IMR-90 (cell line): ENCODE data around the gene CEP76. TPM values are rescaled to one million over a fixed set of nuclear protein-coding genes. Genes with fewer than 3 reads are reported as not detected.

ENCODE experiments used
- ATAC-seq: fragments of 200-7000 bp; cut with Tn5 transposase; 2 replicates; pipeline ENCODE4 v1.9.1; 2020; ENCODE audit warnings: low read depth, mild to moderate bottlenecking, moderate library complexity
- BruUV-seq: library from RNA; stranded (reverse); fragments of 400-500 nt; replicated peaks from 2 replicates; lab custom pipeline; 2021; lab: Mats Ljungman, UMichigan
- CTCF ChIA-PET: fragments of 300-600 bp; formaldehyde crosslinking; extraction: SDS; loops from one replicate; lab custom pipeline; 2021; ENCODE audit warnings: antibody characterized with exemption; lab: Yijun Ruan, JAX
- POLR2A ChIA-PET: fragments of 300-600 bp; sonication (Branson Sonifier 250); formaldehyde crosslinking; loops from one replicate; lab custom pipeline; 2022; ENCODE audit warnings: antibody characterized with exemption; ENCODE audit not compliant: unreplicated experiment; lab: Charles Lee
- DNase-seq: peaks from one replicate; pipeline ENCODE4 v3.0.0; 2013
- H2AFZ ChIP-seq: replicated peaks from 2 replicates; pipeline ENCODE3; 2013; ENCODE audit warnings: low read length, mild to moderate bottlenecking; ENCODE audit not compliant: poor library complexity
- H2AK5ac ChIP-seq: 2 replicates; pipeline ENCODE4 v1.6.1; 2013; ENCODE audit warnings: low read depth, low read length, inconsistent platforms
- H2AK9ac ChIP-seq: replicated peaks from 2 replicates; pipeline ENCODE3; 2013; ENCODE audit warnings: mild to moderate bottlenecking, low read depth, low read length, moderate library complexity; ENCODE audit not compliant: poor library complexity
- H2BK120ac ChIP-seq: 2 replicates; pipeline ENCODE4 v1.6.1; 2013; ENCODE audit warnings: low read depth, low read length, inconsistent platforms
- H2BK15ac ChIP-seq: 3 replicates; pipeline ENCODE4 v1.6.1; 2013; ENCODE audit warnings: low read depth, low read length, inconsistent platforms
- H2BK20ac ChIP-seq: 2 replicates; pipeline ENCODE4 v1.6.1; 2013; ENCODE audit warnings: low read depth, mild to moderate bottlenecking, inconsistent platforms, low read length, moderate library complexity
- H2BK5ac ChIP-seq: 2 replicates; pipeline ENCODE4 v1.6.1; 2013; ENCODE audit warnings: mild to moderate bottlenecking, low read depth, low read length, inconsistent platforms; ENCODE audit not compliant: poor library complexity, severe bottlenecking
- H3K14ac ChIP-seq: replicated peaks from 2 replicates; pipeline ENCODE4 v1.6.1; 2013; ENCODE audit warnings: low read depth, low read length, inconsistent platforms
- H3K18ac ChIP-seq: 2 replicates; pipeline ENCODE4 v1.6.1; 2013; ENCODE audit warnings: low read depth, low read length, control low read depth
- H3K23ac ChIP-seq: 2 replicates; pipeline ENCODE4 v1.6.1; 2013; ENCODE audit warnings: low read depth, low read length, inconsistent platforms
- H3K27ac ChIP-seq: 2 replicates; pipeline ENCODE4 v1.5.1; 2013; ENCODE audit warnings: mild to moderate bottlenecking, control low read depth, low read length; ENCODE audit not compliant: insufficient read depth
- H3K27me3 ChIP-seq: 2 replicates; pipeline ENCODE4 v1.6.1; 2013; ENCODE audit warnings: low read length; ENCODE audit not compliant: control insufficient read depth, insufficient read depth
- H3K36me3 ChIP-seq: 2 replicates; pipeline ENCODE4 v1.6.1; 2013; ENCODE audit warnings: low read length, mixed read lengths; ENCODE audit not compliant: control insufficient read depth, insufficient read depth
- H3K4ac ChIP-seq: 2 replicates; pipeline ENCODE4 v1.6.1; 2013; ENCODE audit warnings: low read depth, low read length, inconsistent platforms
- H3K4me1 ChIP-seq: 2 replicates; pipeline ENCODE4 v1.6.1; 2013; ENCODE audit warnings: low read length, mixed read lengths; ENCODE audit not compliant: control insufficient read depth, insufficient read depth
- H3K4me2 ChIP-seq: 2 replicates; pipeline ENCODE4 v1.6.1; 2013; ENCODE audit warnings: low read depth, mild to moderate bottlenecking, control low read depth, low read length, moderate library complexity
- H3K4me3 ChIP-seq: 2 replicates; pipeline ENCODE4 v1.5.1; 2013; ENCODE audit warnings: low read depth, mild to moderate bottlenecking, control low read depth, low read length, moderate library complexity; ENCODE audit not compliant: insufficient read depth
- H3K56ac ChIP-seq: 2 replicates; pipeline ENCODE4 v1.6.1; 2013; ENCODE audit warnings: low read length, inconsistent platforms; ENCODE audit not compliant: insufficient read depth; ENCODE audit errors: extremely low read depth
- H3K79me1 ChIP-seq, 2 experiments: 2 replicates each; pipeline ENCODE4 v1.6.1; 2013; ENCODE audit warnings: low read length in 2 of 2, inconsistent platforms in 1 of 2, low read depth in 1 of 2
- H3K9ac ChIP-seq: 2 replicates; pipeline ENCODE4 v1.6.1; 2013; ENCODE audit warnings: low read depth, low read length, control low read depth
- H3K9me1 ChIP-seq: 2 replicates; pipeline ENCODE4 v1.6.1; 2013; ENCODE audit warnings: low read length, inconsistent platforms; ENCODE audit not compliant: insufficient read depth
- H3K9me3 ChIP-seq: 2 replicates; pipeline ENCODE4 v1.6.1; 2013; ENCODE audit warnings: low read length; ENCODE audit not compliant: control insufficient read depth, insufficient read depth
- H4K20me1 ChIP-seq: 2 replicates; pipeline ENCODE4 v1.6.1; 2013; ENCODE audit warnings: low read length, inconsistent platforms; ENCODE audit not compliant: insufficient read depth
- H4K5ac ChIP-seq: 2 replicates; pipeline ENCODE4 v1.6.1; 2013; ENCODE audit warnings: mild to moderate bottlenecking, low read depth, low read length, control low read depth
- H4K8ac ChIP-seq, 2 experiments: 2 replicates each; pipeline ENCODE4 v1.6.1; 2013; ENCODE audit warnings: low read depth in 2 of 2, low read length in 2 of 2, control low read depth in 1 of 2, inconsistent platforms in 1 of 2
- H4K91ac ChIP-seq: 2 replicates; pipeline ENCODE4 v1.6.1; 2013; ENCODE audit warnings: low read depth, low read length, inconsistent platforms; ENCODE audit not compliant: insufficient read depth
- NFE2L2 ChIP-seq: fragments of 150-350 bp; IDR thresholded peaks from 2 replicates; pipeline ENCODE4 v1.6.1; 2016; ENCODE audit warnings: low read depth, mild to moderate bottlenecking, low read length
- WGBS, 2 experiments: methylation state at CpG; one replicate each; pipeline versions ENCODE4 v1.1.5 to v1.1.7; 2013; ENCODE audit warnings: missing lambda C conversion rate in 2 of 2; ENCODE audit not compliant: insufficient read length in 1 of 2; ENCODE audit errors: extremely low coverage in 2 of 2; 5-methylcytosine and 5-hydroxymethylcytosine counted together
- dilution Hi-C: fragments of 300-500 bp; cut with HindIII; formaldehyde crosslinking; loops from one replicate; pipeline ENCODE4 v1.14.3; 2018; ENCODE audit warnings: low sequenced_read_pairs; ENCODE audit not compliant: unreplicated experiment
- in situ Hi-C: fragments of 300-500 bp; cut with MboI; formaldehyde crosslinking; loops from 3 replicates; pipeline ENCODE4 v1.14.3; 2019; ENCODE audit warnings: low sequenced_read_pairs, inconsistent platforms, mixed read lengths
- intact Hi-C: fragments of 100-400 bp; cut with micrococcal nuclease; formaldehyde crosslinking; loops from 2 replicates; pipeline ENCODE4 v1.10.0; 2022
- polyA plus RNA-seq, 3 experiments: library from polyadenylated mRNA; depleted of rRNA; stranded (reverse); fragments of >200 nt; gene quantifications; 2 replicates each; pipeline ENCODE4 v1.2.3, GENCODE V29; 2012; ENCODE audit warnings: low replicate concordance in 1 of 3
- total RNA-seq: library from RNA; depleted of rRNA; stranded (reverse); fragments of >200 nt; gene quantifications from 2 replicates; pipeline ENCODE4 v1.2.3, GENCODE V29; 2012
- TF ChIP-seq, protein P1 (sequence below): fragments of 150-350 bp; IDR thresholded peaks from 2 replicates; pipeline ENCODE4 v1.6.1; 2017; ENCODE audit warnings: mild to moderate bottlenecking, antibody characterized with exemption, low read length, low read depth

CEP76 gene
- total and polyA plus RNA-seq, 2 of the 4 experiments (the other 2 are of a cell fraction): 5.1 to 8.1 TPM

DNA sequence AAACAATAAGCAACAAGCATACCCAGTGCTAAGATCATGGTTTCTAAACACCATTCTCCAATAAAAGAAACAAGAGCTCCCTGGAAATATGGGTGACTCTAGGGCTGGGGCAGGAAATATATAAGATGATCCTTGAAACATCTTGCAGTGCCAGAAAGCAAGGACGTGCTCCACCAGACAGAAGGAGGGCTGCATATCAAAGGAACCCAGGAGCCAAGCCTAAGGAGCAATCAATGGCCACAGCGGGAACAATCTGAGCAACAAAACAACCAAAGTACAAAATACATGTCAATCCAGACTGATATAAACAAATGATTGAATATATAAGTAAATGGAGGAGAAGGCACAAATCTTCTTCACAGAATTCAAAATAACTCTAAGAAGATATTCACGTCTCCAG lies 54.8 kb downstream of the CEP76 start:
- dilution Hi-C loops: no loop called here
- in situ Hi-C loops: no loop called here
- TF ChIP-seq, protein P1, sequence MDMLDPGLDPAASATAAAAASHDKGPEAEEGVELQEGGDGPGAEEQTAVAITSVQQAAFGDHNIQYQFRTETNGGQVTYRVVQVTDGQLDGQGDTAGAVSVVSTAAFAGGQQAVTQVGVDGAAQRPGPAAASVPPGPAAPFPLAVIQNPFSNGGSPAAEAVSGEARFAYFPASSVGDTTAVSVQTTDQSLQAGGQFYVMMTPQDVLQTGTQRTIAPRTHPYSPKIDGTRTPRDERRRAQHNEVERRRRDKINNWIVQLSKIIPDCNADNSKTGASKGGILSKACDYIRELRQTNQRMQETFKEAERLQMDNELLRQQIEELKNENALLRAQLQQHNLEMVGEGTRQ: no peak
- no peak for TF ChIP-seq NFE2L2

More for the DNA sequence above, 54.8 kb downstream of the CEP76 start:
- no TSS peak for BruUV-seq
- H2BK20ac ChIP-seq: no peak overlapping the region
- no peak overlapping the region for H3K14ac ChIP-seq
- no CpG with 5 or more reads among the region's 3 CpGs for WGBS, 2 experiments
- no peak overlapping the region for H3K27ac ChIP-seq
- intact Hi-C loops: no loop called here
- peaks cover 20 to 66% of the 10 kb centered on the region in 2 experiments for H3K79me1 ChIP-seq
- no peak overlapping the region for H2BK5ac ChIP-seq
- H4K5ac ChIP-seq: no peak overlapping the region
- no peak overlapping the region for H2BK120ac ChIP-seq
- no peak overlapping the region for H3K56ac ChIP-seq
- ChIA-PET POLR2A (no interaction called here), CTCF (no interaction called here)
- no peak overlapping the region for H3K23ac ChIP-seq
- DNase-seq (no peak), ATAC-seq (no peak)
- no peak overlapping the region for H2BK15ac ChIP-seq
- H3K9me1 ChIP-seq: peaks cover 9% of the 10 kb centered on the region
- no peak overlapping the region for H4K8ac ChIP-seq
- peaks cover 27% of the 10 kb centered on the region; the same call in 1 of the 2 replicates for H4K20me1 ChIP-seq
- no peak overlapping the region for H3K4me2 ChIP-seq
- H4K91ac ChIP-seq: no peak overlapping the region
- no peak overlapping the region for H2AK9ac ChIP-seq
- no peaks in the 10 kb centered on the region; the same call in 1 of the 2 replicates for H3K36me3 ChIP-seq
- H3K4ac ChIP-seq: no peak overlapping the region
- H3K18ac ChIP-seq: no peak overlapping the region
- no peaks in the 10 kb centered on the region for H3K9me3 ChIP-seq
- H3K4me1 ChIP-seq: peaks cover 11% of the 10 kb centered on the region
- H3K4me3 ChIP-seq: no peak overlapping the region
- H2AFZ ChIP-seq: no peak overlapping the region
- H3K9ac ChIP-seq: no peak overlapping the region
- H2AK5ac ChIP-seq: no peak overlapping the region
- H3K27me3 ChIP-seq: no peaks in the 10 kb centered on the region
